HEK293T (cell line): ENCODE results near the gene PLEKHH3.

Source experiments
- ARNT ChIP-seq: fragments of 450-650 bp; IDR thresholded peaks from 2 replicates; pipeline ENCODE4 v1.6.1; 2017; ENCODE audit warnings: mild to moderate bottlenecking
- BHLHE40 ChIP-seq: fragments of 450-650 bp; IDR thresholded peaks from 2 replicates; pipeline ENCODE4 v1.6.1; 2016; ENCODE audit warnings: mild to moderate bottlenecking, moderate library complexity, borderline replicate concordance
- CTBP1 ChIP-seq: fragments of 450-650 bp; IDR thresholded peaks from 2 replicates; pipeline ENCODE4 v1.6.1; 2016; ENCODE audit warnings: borderline replicate concordance
- ELF4 ChIP-seq: fragments of 450-650 bp; IDR thresholded peaks from 2 replicates; pipeline ENCODE4 v1.6.1; 2017; ENCODE audit warnings: antibody characterized with exemption
- FOXA1 ChIP-seq: fragments of 450-650 bp; IDR thresholded peaks from 2 replicates; pipeline ENCODE4 v1.6.1; 2016; ENCODE audit warnings: mild to moderate bottlenecking
- FOXK2 ChIP-seq: fragments of 450-650 bp; IDR thresholded peaks from 2 replicates; pipeline ENCODE4 v1.6.1; 2016; ENCODE audit warnings: mild to moderate bottlenecking
- FOXM1 ChIP-seq: fragments of 450-650 bp; IDR thresholded peaks from 2 replicates; pipeline ENCODE4 v1.6.1; 2017; ENCODE audit warnings: mild to moderate bottlenecking, borderline replicate concordance
- NFRKB ChIP-seq: fragments of 450-650 bp; IDR thresholded peaks from 2 replicates; pipeline ENCODE4 v1.6.1; 2016; ENCODE audit warnings: mild to moderate bottlenecking, moderate library complexity
- SP1 ChIP-seq: fragments of 450-650 bp; IDR thresholded peaks from 2 replicates; pipeline ENCODE4 v1.6.1; 2017
- SUZ12 ChIP-seq: fragments of 450-650 bp; IDR thresholded peaks from 2 replicates; pipeline ENCODE4 v1.6.1; 2016; ENCODE audit warnings: mild to moderate bottlenecking
- ZNF384 ChIP-seq: fragments of 450-650 bp; IDR thresholded peaks from 2 replicates; pipeline ENCODE4 v1.6.1; 2016
- TF ChIP-seq, protein P1 (sequence below): fragments of 450-650 bp; IDR thresholded peaks from 2 replicates; pipeline ENCODE4 v1.6.1; 2016

GRCh38 chr17:42659079-42659931 is 17.5 kb downstream of the PLEKHH3 start, which contains the start of gene TUBG2:
- TF ChIP-seq FOXK2 (no peak), ZNF384 (no peak), SP1 (no peak), SUZ12 (no peak), ARNT (no peak), ELF4 (no peak), CTBP1 (no peak), NFRKB (no peak), FOXA1 (no peak), BHLHE40 (no peak), FOXM1 (no peak)
- TF ChIP-seq, protein P1, sequence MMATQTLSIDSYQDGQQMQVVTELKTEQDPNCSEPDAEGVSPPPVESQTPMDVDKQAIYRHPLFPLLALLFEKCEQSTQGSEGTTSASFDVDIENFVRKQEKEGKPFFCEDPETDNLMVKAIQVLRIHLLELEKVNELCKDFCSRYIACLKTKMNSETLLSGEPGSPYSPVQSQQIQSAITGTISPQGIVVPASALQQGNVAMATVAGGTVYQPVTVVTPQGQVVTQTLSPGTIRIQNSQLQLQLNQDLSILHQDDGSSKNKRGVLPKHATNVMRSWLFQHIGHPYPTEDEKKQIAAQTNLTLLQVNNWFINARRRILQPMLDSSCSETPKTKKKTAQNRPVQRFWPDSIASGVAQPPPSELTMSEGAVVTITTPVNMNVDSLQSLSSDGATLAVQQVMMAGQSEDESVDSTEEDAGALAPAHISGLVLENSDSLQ = no peak
